NCI-H1930 (cell line): Measurements from ENCODE around the gene CYLD.

Experiments
- DNase-seq, 2 experiments: peaks; one replicate each; lab custom pipeline; 2025; lab: John Stamatoyannopoulos, UW

Gene CYLD

GRCh38 chr16:50781043-50781442 lies 39.2 kb downstream of the CYLD start:
- no peak for DNase-seq

- DNase-seq: no peak
Observed at GRCh38 chr16:50781518-50781917, 39.6 kb downstream of the CYLD start.

- no peak for DNase-seq
Observed at GRCh38 chr16:50789757-50790156, 47.9 kb downstream of the CYLD start.

GRCh38 chr16:50791522-50791921 lies 49.6 kb downstream of the CYLD start:
- DNase-seq: no peak

- DNase-seq: no peak
Observed at GRCh38 chr16:50796829-50797228, 54.9 kb downstream of the CYLD start.

GRCh38 chr16:50797456-50797855 lies 55.6 kb downstream of the CYLD start:
- DNase-seq: no peak

DNA sequence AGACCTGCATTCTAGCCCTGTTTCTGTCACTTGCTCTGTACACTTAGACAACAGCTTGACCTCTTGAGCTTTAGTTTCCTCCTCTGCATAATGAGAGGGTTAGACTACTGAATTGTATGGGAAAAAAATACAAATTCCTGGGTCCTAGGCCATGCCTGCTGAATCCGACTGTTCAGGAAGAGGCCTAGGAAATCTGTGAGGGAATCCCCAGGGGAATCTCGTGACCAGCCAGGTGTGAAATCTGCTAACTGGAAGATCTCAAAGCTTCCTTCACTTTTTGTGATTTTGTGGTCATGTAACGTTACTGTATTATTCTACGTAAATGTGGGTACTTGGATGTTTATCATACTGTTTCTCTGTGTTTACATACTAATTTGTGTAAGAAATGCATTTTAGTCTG lies 58.2 kb downstream of the CYLD start:
- DNase-seq: no peak

GRCh38 chr16:50801036-50801435 lies 59.1 kb downstream of the CYLD start:
- DNase-seq: no peak

- no peak for DNase-seq
Observed at GRCh38 chr16:50802000-50802399, 60.1 kb downstream of the CYLD start.

- DNase-seq: no peak
Observed at GRCh38 chr16:50802961-50803360, 61.1 kb downstream of the CYLD start.

GRCh38 chr16:50804290-50804907 lies 62.5 kb downstream of the CYLD start:
- no peak for DNase-seq

- peak; percentile 57 to 61 for DNase-seq
Observed at GRCh38 chr16:50806099-50807062, 64.5 kb downstream of the CYLD start.

GRCh38 chr16:50808929-50809538 lies 67.1 kb downstream of the CYLD start:
- no peak for DNase-seq

GRCh38 chr16:50809561-50809960 lies 67.7 kb downstream of the CYLD start:
- no peak for DNase-seq

DNA sequence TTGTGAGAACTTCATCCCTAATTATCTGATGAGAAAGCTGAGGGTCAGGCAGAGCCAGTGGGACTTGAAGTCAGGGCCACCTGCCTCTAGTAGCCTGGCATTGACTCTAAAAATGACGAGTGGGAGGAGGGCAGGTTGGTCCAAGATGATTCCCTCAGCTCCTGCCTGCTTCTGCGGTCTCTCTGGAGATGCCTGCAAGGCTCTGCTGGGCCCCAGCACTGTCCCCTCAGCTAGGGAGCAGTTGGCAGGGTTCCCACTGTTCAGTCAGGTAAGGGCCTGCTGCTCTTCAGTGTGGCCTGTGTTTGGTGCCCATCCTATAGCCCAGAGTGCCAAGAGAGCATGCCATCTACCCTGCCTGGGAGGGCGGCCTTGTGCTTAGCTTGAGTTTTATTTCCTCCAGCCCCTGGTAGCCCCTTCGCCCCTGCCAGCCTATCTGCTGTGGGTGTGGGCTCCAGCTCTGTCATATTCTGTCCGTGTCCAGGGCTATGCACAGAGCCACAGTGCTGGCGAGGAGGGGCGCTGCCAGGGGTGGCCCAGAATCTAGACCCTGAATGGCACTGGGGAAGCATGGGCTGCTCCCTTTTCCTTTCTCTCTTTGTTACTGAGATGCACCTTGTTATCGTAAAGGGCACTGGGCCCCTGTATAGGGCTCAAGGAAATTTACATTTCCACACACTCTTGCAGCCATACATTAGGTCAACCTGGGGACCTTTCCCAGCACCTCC lies 68.5 kb downstream of the CYLD start:
- DNase-seq: no peak

GRCh38 chr16:50812046-50812445 lies 70.2 kb downstream of the CYLD start:
- no peak for DNase-seq

GRCh38 chr16:50812876-50813466 lies 71.1 kb downstream of the CYLD start:
- DNase-seq: no peak

GRCh38 chr16:50814052-50814451 lies 72.2 kb downstream of the CYLD start:
- DNase-seq: no peak

GRCh38 chr16:50814541-50814940 lies 72.7 kb downstream of the CYLD start:
- no peak for DNase-seq

DNA sequence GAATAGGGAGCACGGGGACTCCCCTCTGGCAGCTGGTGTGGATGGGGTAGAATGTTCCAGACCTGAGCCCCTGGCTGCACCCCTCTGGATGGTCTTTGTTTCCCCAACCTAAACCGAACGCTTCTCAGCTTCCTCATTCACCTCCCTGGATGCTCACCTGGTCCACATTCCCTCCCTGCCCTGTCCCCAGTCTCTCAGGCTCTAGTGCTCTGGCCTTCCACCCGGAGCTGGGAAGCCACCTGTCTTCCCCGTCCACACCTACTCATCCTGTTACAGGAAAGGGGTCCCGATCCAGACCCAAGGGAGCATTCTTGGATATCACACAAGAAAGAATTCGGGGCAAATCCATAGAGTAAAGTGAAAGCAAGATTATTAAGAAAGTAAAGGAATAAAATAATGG lies 73.5 kb downstream of the CYLD start:
- DNase-seq: no peak

GRCh38 chr16:50816901-50817555 lies 75.1 kb downstream of the CYLD start:
- DNase-seq: no peak
